ENCODE results near the gene TRPM2.
"Not testable (repeated sequence)": the region's sequence is repeated elsewhere in the genome, so short reads cannot be mapped to it uniquely, and the experiment has no call there.

The TRPM2 gene

GRCh38 chr21:44390886-44391285 lies 37.5 kb downstream of the TRPM2 start:
- DNase-seq (ENCODE audit: insufficient read length, low spot score), result no peak
- no peak for FAIRE-seq

- DNase-seq (ENCODE audit: insufficient read length, low spot score), result no peak
- no peak for FAIRE-seq
Observed at GRCh38 chr21:44391345-44392091, 38.1 kb downstream of the TRPM2 start.

GRCh38 chr21:44392185-44392584 lies 38.8 kb downstream of the TRPM2 start:
- FAIRE-seq (no peak), DNase-seq (ENCODE audit: insufficient read length, low spot score) (no peak)

GRCh38 chr21:44392916-44393315 lies 39.5 kb downstream of the TRPM2 start:
- DNase-seq (ENCODE audit: insufficient read length, low spot score), result no peak

GRCh38 chr21:44394733-44395132 lies 41.3 kb downstream of the TRPM2 start:
- no peak for FAIRE-seq
- no peak for DNase-seq (ENCODE audit: insufficient read length, low spot score)

More at GRCh38 chr21:44392916-44393315, 39.5 kb downstream of the TRPM2 start:
- FAIRE-seq, result no peak

GRCh38 chr21:44395260-44395659 lies 41.8 kb downstream of the TRPM2 start:
- FAIRE-seq, result no peak

GRCh38 chr21:44396803-44397202 lies 43.4 kb downstream of the TRPM2 start:
- not testable (repeated sequence) for DNase-seq (ENCODE audit: insufficient read length, low spot score); FAIRE-seq

More at GRCh38 chr21:44395260-44395659, 41.8 kb downstream of the TRPM2 start:
- no peak for DNase-seq (ENCODE audit: insufficient read length, low spot score)

GRCh38 chr21:44397431-44398031 lies 44.1 kb downstream of the TRPM2 start:
- FAIRE-seq, result no peak
- no peak for DNase-seq (ENCODE audit: insufficient read length, low spot score)

- FAIRE-seq (no peak), DNase-seq (ENCODE audit: insufficient read length, low spot score) (no peak)
Observed at GRCh38 chr21:44398499-44398898, 45.1 kb downstream of the TRPM2 start.

GRCh38 chr21:44399151-44399954 lies 45.9 kb downstream of the TRPM2 start:
- FAIRE-seq (no peak), DNase-seq (ENCODE audit: insufficient read length, low spot score) (no peak)

- FAIRE-seq, result no peak
- no peak for DNase-seq (ENCODE audit: insufficient read length, low spot score)
Observed at GRCh38 chr21:44399955-44400790, 46.8 kb downstream of the TRPM2 start.

GRCh38 chr21:44400791-44401385 lies 47.5 kb downstream of the TRPM2 start:
- FAIRE-seq (no peak), DNase-seq (ENCODE audit: insufficient read length, low spot score) (no peak)

- FAIRE-seq (no peak), DNase-seq (ENCODE audit: insufficient read length, low spot score) (no peak)
Observed at GRCh38 chr21:44401386-44402160, 48.2 kb downstream of the TRPM2 start.

- no peak for DNase-seq (ENCODE audit: insufficient read length, low spot score)
- no peak for FAIRE-seq
Observed at GRCh38 chr21:44402323-44403105, 49.1 kb downstream of the TRPM2 start.

GRCh38 chr21:44403106-44404020 lies 49.9 kb downstream of the TRPM2 start:
- no peak for FAIRE-seq
- DNase-seq (ENCODE audit: insufficient read length, low spot score), result no peak

- DNase-seq (ENCODE audit: insufficient read length, low spot score); FAIRE-seq: not testable (repeated sequence)
Observed at GRCh38 chr21:44404482-44404881, 51.1 kb downstream of the TRPM2 start.

GRCh38 chr21:44405091-44405947 lies 51.9 kb downstream of the TRPM2 start:
- FAIRE-seq (no peak), DNase-seq (ENCODE audit: insufficient read length, low spot score) (no peak)
